Coronary artery (tissue), 2 donors: Measurements from ENCODE around the gene DCLK1.
A peak's percentile ranks its signal among the peaks of the same experiment; 100 is the strongest.
"Not testable (repeated sequence)": the region's sequence is repeated elsewhere in the genome, so short reads cannot be mapped to it uniquely, and the experiment has no call there.

Source experiments
- DNase-seq: peaks from one replicate; pipeline ENCODE4 v3.0.0-alpha.2; 2017; ENCODE audit warnings: low spot score
- H3K27ac ChIP-seq, 2 donors: fragments of 200-600 bp; sonication (generic); one replicate each; pipeline ENCODE4 v1.5.1; 2016 to 2019
- H3K4me3 ChIP-seq: fragments of 200-600 bp; sonication (generic); 2 replicates; pipeline ENCODE4 v1.5.1; 2016; ENCODE audit warnings: mild to moderate bottlenecking, moderate library complexity
- CTCF ChIP-seq: fragments of 200-600 bp; sonication (generic); IDR thresholded peaks from one replicate; pipeline ENCODE4 v1.5.1; 2019; ENCODE audit warnings: antibody characterized with exemption

DCLK1 gene

GRCh38 chr13:35984776-35985453 lies 146.3 kb downstream of the DCLK1 start:
- no peak for TF ChIP-seq CTCF
- no peak overlapping the region for H3K27ac ChIP-seq
- no peak for DNase-seq
- H3K4me3 ChIP-seq: no peak overlapping the region

GRCh38 chr13:35984287-35984686 lies 146.9 kb downstream of the DCLK1 start:
- no peak for DNase-seq
- no peak for TF ChIP-seq CTCF
- no peak overlapping the region for H3K27ac ChIP-seq

GRCh38 chr13:35983703-35984102 lies 147.5 kb downstream of the DCLK1 start:
- DNase-seq, H3K4me3 ChIP-seq, H3K27ac ChIP-seq: not testable (repeated sequence)

More at GRCh38 chr13:35984287-35984686, 146.9 kb downstream of the DCLK1 start:
- no peak overlapping the region for H3K4me3 ChIP-seq

GRCh38 chr13:35983206-35983605 lies 148.0 kb downstream of the DCLK1 start:
- H3K4me3 ChIP-seq: no peak overlapping the region
- no peak for TF ChIP-seq CTCF
- DNase-seq: no peak
- no peak overlapping the region for H3K27ac ChIP-seq

GRCh38 chr13:35979361-35979951 lies 151.7 kb downstream of the DCLK1 start:
- Histone ChIP-seq H3K4me3 (peak overlapping the region; percentile 25), H3K27ac (peak overlapping the region; percentile 80 to 83)
- DNase-seq: peak; percentile 86
- no peak for TF ChIP-seq CTCF

GRCh38 chr13:35978607-35979316 lies 152.4 kb downstream of the DCLK1 start:
- DNase-seq: no peak
- Histone ChIP-seq H3K4me3 (peak overlapping the region; percentile 25), H3K27ac (peak overlapping the region; percentile 80 to 83)
- TF ChIP-seq CTCF: peak; percentile 70

- Histone ChIP-seq H3K4me3 (no peak overlapping the region), H3K27ac (no peak overlapping the region)
- TF ChIP-seq CTCF: no peak
- no peak for DNase-seq
These were observed 154.1 kb downstream of the DCLK1 start for GRCh38 chr13:35977060-35977459.
